GM12878 (cell line): ENCODE results near the gene ATP10D. TPM values are rescaled to one million over a fixed set of nuclear protein-coding genes. Genes with fewer than 3 reads are reported as not detected.
A peak's percentile ranks its signal among the peaks of the same experiment; 100 is the strongest.

Experiments used
- BRCA1 ChIP-seq: IDR thresholded peaks from 2 replicates; pipeline ENCODE4 v1.6.1; 2011; ENCODE audit warnings: low read depth, low read length, improper control_type of control experiment
- CHD1 ChIP-seq: IDR thresholded peaks from 2 replicates; pipeline ENCODE4 v1.6.1; 2012; ENCODE audit warnings: low read depth, low read length, improper control_type of control experiment
- HDAC2 ChIP-seq: fragments of 200-600 bp; sonication (generic); IDR thresholded peaks from 2 replicates; pipeline ENCODE4 v1.6.1; 2017
- KLF5 ChIP-seq: fragments of 450-650 bp; IDR thresholded peaks from 2 replicates; pipeline ENCODE4 v1.6.1; 2014; ENCODE audit warnings: mild to moderate bottlenecking; ENCODE audit not compliant: partially characterized antibody
- MEF2B ChIP-seq: fragments of 450-650 bp; IDR thresholded peaks from 2 replicates; pipeline ENCODE4 v1.6.1; 2018; ENCODE audit warnings: mild to moderate bottlenecking, moderate library complexity; ENCODE audit not compliant: partially characterized antibody, poor library complexity, severe bottlenecking
- MTA3 ChIP-seq: IDR thresholded peaks from 2 replicates; pipeline ENCODE4 v1.6.1; 2012; ENCODE audit warnings: low read length, inconsistent platforms, borderline replicate concordance
- MXI1 ChIP-seq: fragments of 150-350 bp; IDR thresholded peaks from 2 replicates; pipeline ENCODE4 v1.6.1; 2011; ENCODE audit warnings: low read depth, mild to moderate bottlenecking, inconsistent platforms, low read length, improper control_type of control experiment
- NR2F1 ChIP-seq: fragments of 450-650 bp; conservative IDR thresholded peaks from 2 replicates; pipeline ENCODE4 v1.6.1; 2017; ENCODE audit warnings: mild to moderate bottlenecking
- POU2F2 ChIP-seq: IDR thresholded peaks from 3 replicates; pipeline ENCODE4 v1.6.1; 2011; ENCODE audit warnings: low read depth, mild to moderate bottlenecking, low read length, borderline replicate concordance
- RUNX3 ChIP-seq: IDR thresholded peaks from 2 replicates; pipeline ENCODE4 v1.6.1; 2012; ENCODE audit warnings: low read length, inconsistent platforms
- SRF ChIP-seq, 2 experiments: IDR thresholded peaks; 2 replicates each; pipeline ENCODE4 v1.6.1; 2011; ENCODE audit warnings: low read depth in 2 of 2, low read length in 2 of 2, mild to moderate bottlenecking in 1 of 2, moderate library complexity in 1 of 2
- SUPT20H ChIP-seq: IDR thresholded peaks from 2 replicates; pipeline ENCODE4 v1.6.1; 2011; ENCODE audit warnings: low read depth, mild to moderate bottlenecking, low read length, moderate library complexity, borderline replicate concordance; ENCODE audit not compliant: control insufficient read depth
- TCF3 ChIP-seq: IDR thresholded peaks from 2 replicates; pipeline ENCODE4 v1.6.1; 2012; ENCODE audit warnings: low read depth, mild to moderate bottlenecking, low read length, borderline replicate concordance; ENCODE audit not compliant: insufficient read depth
- TCF7 ChIP-seq: IDR thresholded peaks from 2 replicates; pipeline ENCODE4 v1.6.1; 2014; ENCODE audit warnings: antibody characterized with exemption, borderline replicate concordance
- YY1 ChIP-seq: IDR thresholded peaks from 2 replicates; pipeline ENCODE4 v1.6.1; 2011; ENCODE audit warnings: low read depth, mild to moderate bottlenecking, low read length
- ZNF24 ChIP-seq: fragments of 450-650 bp; IDR thresholded peaks from 2 replicates; pipeline ENCODE4 v1.6.1; 2017; ENCODE audit warnings: antibody characterized with exemption, mild to moderate bottlenecking
- ZNF622 ChIP-seq: fragments of 450-650 bp; IDR thresholded peaks from 2 replicates; pipeline ENCODE4 v1.6.1; 2017; ENCODE audit warnings: mild to moderate bottlenecking, inconsistent platforms
- polyA plus RNA-seq, 11 experiments: library from polyadenylated mRNA; depleted of rRNA in 4 of 11; unstranded in 6 of 11; stranded (reverse) in 5 of 11; fragments of >200 nt; fragmentation: Nextera tagmentation in 4 of 11; fragmentation: Illumina TruSeq in 1 of 11; extraction: Ambion mirVana in 4 of 11; extraction: Trizol in 1 of 11; gene quantifications; 1 replicate in 1 of 11; 2 replicates in 10 of 11; pipeline versions ENCODE4 v1.2.1 to v1.2.3, GENCODE V29; 2011 to 2016; ENCODE audit warnings: inconsistent platforms in 2 of 11, missing spikeins in 2 of 11, low read depth in 1 of 11
- total RNA-seq, 4 experiments: library from RNA; depleted of rRNA in 3 of 4; stranded (reverse); fragments of >200 nt in 3 of 4; fragmentation: Illumina TruSeq in 1 of 4; extraction: Trizol in 1 of 4; gene quantifications; 2 replicates each; pipeline versions ENCODE4 v1.2.1 to v1.2.3, GENCODE V29; 2013 to 2021
- TF ChIP-seq, protein P1 (sequence below): fragments of 450-650 bp; conservative IDR thresholded peaks from 2 replicates; pipeline ENCODE4 v1.6.1; 2017; ENCODE audit warnings: mild to moderate bottlenecking, moderate library complexity
- TF ChIP-seq, protein P2 (sequence below): IDR thresholded peaks from 2 replicates; pipeline ENCODE4 v1.6.1; 2011; ENCODE audit warnings: low read depth, low read length, improper control_type of control experiment, borderline replicate concordance
- TF ChIP-seq, protein P3 (sequence below): fragments of 450-650 bp; IDR thresholded peaks from 2 replicates; pipeline ENCODE4 v1.6.1; 2018; ENCODE audit warnings: borderline replicate concordance, mild to moderate bottlenecking; ENCODE audit not compliant: partially characterized antibody
- TF ChIP-seq, protein P4 (sequence below): fragments of 450-650 bp; IDR thresholded peaks from 2 replicates; pipeline ENCODE4 v1.6.1; 2018; ENCODE audit warnings: mild to moderate bottlenecking, low read depth, moderate library complexity; ENCODE audit not compliant: partially characterized antibody

The ATP10D gene
- total and polyA plus RNA-seq, 10 of the 15 experiments (the other 5 are each of a cell fraction or from before 2014, with no cell fraction given) = 10.2 to 50.3 (median 19.1) TPM

DNA sequence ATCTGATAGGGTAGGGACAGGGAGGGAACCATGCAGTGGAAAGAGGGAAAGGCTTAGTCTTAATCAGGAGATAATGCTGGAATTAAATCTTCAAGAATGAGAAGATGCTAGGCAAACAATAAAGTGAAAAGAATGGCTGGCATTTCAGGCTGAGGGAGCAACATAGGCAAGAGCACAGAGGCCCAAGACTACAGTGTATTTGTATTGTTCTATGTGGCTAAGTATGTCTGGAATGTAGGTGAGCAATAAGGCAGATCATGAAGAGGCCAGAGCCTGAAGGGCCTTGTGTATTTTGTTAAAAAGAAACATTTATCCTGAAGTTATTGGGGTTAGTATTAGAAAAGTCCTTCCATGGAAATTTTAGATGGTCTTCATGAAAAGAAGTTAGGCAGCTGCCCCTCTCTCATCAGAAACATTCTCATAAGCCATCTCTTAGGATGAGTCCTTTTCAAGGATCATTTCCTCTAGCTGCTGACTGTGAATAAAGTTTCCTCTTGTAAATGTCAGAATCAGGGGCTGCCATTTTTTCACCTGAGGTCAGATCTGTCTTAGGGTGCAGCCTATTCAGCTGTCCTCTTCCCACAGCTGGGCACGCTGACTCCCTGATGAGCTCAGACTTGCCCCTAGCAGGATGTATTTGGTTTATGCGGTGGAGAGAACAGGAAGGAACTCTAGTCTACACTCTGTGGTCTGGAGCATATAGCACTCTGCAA, 46.3 kb downstream of the ATP10D start (continued):
- TF ChIP-seq, protein P1, sequence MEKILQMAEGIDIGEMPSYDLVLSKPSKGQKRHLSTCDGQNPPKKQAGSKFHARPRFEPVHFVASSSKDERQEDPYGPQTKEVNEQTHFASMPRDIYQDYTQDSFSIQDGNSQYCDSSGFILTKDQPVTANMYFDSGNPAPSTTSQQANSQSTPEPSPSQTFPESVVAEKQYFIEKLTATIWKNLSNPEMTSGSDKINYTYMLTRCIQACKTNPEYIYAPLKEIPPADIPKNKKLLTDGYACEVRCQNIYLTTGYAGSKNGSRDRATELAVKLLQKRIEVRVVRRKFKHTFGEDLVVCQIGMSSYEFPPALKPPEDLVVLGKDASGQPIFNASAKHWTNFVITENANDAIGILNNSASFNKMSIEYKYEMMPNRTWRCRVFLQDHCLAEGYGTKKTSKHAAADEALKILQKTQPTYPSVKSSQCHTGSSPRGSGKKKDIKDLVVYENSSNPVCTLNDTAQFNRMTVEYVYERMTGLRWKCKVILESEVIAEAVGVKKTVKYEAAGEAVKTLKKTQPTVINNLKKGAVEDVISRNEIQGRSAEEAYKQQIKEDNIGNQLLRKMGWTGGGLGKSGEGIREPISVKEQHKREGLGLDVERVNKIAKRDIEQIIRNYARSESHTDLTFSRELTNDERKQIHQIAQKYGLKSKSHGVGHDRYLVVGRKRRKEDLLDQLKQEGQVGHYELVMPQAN = no peak
- TF ChIP-seq CHD1 (no peak), BRCA1 (no peak), MEF2B (peak; percentile 38), TCF3 (peak; percentile 78; the same call in 1 of the 2 replicates), RUNX3 (peak; percentile 99), ZNF24 (no peak), HDAC2 (no peak), TCF7 (no peak), ZNF622 (no peak), SRF (IDR thresholded peaks at IDR 0.05; ENCODE audit: low read depth in 2 of 2, low read length in 2 of 2) (no peak), MTA3 (peak; percentile 68; the same call in 1 of the 2 replicates), SUPT20H (no peak), MXI1 (no peak), NR2F1 (peak; percentile 68; the same call in 1 of the 2 replicates), POU2F2 (no peak), KLF5 (no peak), YY1 (0 out of 2 replicates have a peak, but pooled peaks have one; percentile 61)
- TF ChIP-seq, protein P2, sequence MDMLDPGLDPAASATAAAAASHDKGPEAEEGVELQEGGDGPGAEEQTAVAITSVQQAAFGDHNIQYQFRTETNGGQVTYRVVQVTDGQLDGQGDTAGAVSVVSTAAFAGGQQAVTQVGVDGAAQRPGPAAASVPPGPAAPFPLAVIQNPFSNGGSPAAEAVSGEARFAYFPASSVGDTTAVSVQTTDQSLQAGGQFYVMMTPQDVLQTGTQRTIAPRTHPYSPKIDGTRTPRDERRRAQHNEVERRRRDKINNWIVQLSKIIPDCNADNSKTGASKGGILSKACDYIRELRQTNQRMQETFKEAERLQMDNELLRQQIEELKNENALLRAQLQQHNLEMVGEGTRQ = no peak
- TF ChIP-seq, protein P3, sequence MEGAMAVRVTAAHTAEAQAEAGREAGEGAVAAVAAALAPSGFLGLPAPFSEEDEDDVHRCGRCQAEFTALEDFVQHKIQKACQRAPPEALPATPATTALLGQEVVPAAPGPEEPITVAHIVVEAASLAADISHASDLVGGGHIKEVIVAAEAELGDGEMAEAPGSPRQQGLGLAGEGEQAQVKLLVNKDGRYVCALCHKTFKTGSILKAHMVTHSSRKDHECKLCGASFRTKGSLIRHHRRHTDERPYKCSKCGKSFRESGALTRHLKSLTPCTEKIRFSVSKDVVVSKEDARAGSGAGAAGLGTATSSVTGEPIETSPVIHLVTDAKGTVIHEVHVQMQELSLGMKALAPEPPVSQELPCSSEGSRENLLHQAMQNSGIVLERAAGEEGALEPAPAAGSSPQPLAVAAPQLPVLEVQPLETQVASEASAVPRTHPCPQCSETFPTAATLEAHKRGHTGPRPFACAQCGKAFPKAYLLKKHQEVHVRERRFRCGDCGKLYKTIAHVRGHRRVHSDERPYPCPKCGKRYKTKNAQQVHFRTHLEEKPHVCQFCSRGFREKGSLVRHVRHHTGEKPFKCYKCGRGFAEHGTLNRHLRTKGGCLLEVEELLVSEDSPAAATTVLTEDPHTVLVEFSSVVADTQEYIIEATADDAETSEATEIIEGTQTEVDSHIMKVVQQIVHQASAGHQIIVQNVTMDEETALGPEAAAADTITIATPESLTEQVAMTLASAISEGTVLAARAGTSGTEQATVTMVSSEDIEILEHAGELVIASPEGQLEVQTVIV = no peak
- TF ChIP-seq, protein P4, sequence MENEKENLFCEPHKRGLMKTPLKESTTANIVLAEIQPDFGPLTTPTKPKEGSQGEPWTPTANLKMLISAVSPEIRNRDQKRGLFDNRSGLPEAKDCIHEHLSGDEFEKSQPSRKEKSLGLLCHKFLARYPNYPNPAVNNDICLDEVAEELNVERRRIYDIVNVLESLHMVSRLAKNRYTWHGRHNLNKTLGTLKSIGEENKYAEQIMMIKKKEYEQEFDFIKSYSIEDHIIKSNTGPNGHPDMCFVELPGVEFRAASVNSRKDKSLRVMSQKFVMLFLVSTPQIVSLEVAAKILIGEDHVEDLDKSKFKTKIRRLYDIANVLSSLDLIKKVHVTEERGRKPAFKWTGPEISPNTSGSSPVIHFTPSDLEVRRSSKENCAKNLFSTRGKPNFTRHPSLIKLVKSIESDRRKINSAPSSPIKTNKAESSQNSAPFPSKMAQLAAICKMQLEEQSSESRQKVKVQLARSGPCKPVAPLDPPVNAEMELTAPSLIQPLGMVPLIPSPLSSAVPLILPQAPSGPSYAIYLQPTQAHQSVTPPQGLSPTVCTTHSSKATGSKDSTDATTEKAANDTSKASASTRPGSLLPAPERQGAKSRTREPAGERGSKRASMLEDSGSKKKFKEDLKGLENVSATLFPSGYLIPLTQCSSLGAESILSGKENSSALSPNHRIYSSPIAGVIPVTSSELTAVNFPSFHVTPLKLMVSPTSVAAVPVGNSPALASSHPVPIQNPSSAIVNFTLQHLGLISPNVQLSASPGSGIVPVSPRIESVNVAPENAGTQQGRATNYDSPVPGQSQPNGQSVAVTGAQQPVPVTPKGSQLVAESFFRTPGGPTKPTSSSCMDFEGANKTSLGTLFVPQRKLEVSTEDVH = no peak
